TTC549 (cell line): ENCODE data around the gene KCNQ1OT1.
"Not testable (repeated sequence)": the region's sequence is repeated elsewhere in the genome, so short reads cannot be mapped to it uniquely, and the experiment has no call there.

Experiments
- FAIRE-seq: peaks from 2 replicates; lab custom pipeline; 2012; peaks lifted over from hg19 to GRCh38; lab: Jason Lieb, UNC

Gene KCNQ1OT1

DNA sequence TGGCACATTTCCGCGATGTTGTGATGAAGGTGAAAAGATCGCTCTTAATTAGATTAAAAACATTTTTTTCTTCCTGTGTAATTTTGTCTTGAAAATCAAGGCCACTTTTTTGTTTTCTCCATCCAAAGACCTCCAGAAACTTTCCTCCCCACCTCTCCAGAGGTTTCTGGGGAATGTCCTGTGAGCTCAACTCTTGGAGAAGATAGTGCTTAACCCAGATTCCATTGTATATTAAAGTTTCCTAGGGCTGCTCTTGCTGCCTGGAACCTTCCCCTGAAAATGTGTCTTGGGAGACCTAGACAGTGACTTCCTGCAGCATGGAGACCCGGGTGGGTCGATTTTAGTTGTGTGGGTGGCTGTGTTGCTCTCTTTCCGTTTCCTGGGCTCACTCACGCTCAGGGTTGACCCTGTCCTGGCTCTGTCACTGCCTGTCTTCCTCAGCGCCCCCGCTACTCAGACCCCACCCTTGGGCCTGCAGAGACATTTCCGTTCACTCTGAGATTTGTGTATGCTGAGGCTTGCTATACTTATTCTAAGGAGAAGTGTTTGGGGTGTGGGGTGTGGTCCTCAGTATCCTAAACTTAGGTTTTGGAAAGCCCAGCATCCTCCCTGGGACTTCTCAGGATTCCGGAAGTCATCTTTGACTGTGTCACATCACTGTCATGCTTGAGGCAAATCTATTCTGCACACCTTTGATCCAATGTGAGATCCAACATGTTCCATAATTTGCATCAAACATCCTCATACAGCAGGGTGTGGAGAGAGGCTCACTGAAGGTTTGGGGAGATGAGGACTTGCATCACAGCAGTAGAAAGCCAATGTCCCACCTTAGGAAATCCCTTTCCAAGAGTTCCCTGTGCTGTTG, 47.2 kb downstream of the KCNQ1OT1 start:
- FAIRE-seq: no peak

DNA sequence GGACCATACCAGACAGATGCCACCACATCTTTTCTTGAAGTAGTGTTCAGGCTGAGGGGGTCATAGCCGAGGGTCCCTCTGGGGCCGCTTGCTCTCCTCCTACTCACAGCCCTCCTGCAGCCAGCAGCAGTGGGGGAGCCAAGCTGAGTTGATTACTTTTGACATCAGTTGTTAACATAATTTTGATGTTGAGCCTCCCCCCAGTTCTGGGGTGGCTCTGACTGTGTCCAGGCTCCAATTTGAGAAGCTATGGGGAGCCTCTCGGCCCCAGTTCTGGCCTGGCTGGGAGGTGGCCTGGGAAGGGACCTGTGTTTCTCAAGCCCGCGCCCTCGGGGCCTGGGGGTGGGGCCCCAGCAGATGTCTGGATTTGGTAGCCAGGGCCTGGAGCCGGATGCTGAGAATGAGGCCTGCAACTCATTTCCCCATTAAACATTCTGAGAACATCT, 47.9 kb downstream of the KCNQ1OT1 start:
- no peak for FAIRE-seq

DNA sequence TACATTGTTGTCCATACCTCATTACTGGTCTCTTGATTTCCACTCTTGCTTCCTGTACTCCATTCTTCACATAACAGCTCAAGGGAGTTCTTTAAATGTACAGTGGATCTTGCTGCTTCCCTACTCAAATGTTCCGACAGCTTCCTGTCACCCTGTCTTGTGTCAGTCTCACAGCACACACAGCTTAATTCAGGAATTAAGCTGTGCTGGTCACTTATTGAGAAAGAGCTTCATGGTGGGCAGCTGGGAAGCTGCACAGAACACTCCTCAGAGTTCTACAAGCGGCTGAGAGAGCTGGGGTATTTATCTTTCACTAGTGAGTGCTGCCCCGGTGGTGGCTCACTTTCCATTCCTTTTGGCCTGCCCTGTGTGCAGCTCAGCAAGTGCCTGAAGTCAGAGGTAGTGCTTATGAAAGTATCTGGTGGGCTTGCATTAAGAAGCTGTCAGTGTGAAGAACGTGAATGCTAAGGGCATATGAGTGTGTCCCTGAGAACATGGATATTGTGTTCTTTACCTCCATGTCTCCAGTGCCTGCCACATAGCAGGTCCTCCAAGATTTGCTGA, 48.7 kb downstream of the KCNQ1OT1 start:
- no peak for FAIRE-seq

DNA sequence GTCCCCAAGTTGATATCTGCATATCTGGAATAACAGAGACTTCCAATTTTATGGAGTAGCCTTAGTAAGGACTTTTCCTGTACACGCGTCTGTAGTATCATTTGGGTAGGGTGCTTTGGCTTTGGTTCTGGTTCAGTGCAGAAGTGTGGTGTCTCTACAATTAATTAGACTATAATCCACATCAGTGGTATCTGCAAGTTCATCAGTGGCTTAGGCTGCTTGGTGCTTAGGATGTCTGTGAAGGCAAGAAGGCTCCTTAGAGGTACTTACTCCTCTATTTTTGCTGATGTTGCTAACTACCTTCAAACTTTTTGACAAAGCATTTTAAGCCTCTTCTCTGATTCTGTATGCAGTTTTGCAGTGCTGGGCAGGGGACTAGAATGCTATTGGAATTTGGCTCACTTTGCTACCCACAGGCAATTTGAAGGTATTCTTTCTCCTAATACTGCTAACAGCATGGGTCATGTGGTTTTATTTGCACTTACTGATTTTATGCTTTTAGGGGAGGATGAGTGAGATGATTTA, 49.4 kb downstream of the KCNQ1OT1 start:
- FAIRE-seq: no peak

DNA sequence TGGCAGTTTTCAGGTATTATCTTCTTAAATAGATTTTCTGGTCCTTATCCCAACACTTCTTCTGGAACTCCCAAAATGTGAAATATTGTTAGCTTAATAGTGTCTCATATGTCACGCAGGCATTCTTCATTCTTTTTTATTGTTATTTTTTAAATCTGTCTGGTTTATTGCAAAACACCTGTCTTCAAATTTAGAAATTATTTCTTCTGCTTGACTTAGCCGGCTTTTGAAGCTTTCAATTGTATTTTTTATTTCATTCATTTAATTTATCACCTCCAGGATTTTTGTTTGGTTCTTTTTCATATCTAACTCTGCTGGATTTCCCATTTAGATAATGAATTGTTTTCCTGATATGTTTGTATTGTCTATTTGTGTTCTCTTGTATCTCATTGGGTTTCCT, 49.9 kb downstream of the KCNQ1OT1 start:
- FAIRE-seq: no peak

DNA sequence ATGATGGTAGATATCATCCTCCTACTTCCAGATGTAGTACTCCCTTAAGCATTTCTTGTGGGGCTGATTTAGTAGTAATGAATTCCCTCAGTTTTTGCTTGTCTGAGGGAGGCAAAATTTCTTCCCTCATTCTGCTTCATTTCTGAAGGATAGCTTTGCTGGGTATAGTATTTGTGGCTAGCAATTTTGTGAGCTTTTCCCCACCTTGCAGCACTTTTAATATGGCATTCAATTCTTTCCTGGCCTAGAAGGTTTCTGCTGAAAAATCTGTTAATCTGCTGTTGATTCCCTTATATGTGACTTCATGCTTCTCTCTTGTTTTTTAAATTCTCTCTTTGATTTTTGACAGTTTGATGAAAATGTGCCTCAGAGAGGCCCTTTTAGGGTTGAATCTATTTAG, 50.4 kb downstream of the KCNQ1OT1 start:
- no peak for FAIRE-seq

DNA sequence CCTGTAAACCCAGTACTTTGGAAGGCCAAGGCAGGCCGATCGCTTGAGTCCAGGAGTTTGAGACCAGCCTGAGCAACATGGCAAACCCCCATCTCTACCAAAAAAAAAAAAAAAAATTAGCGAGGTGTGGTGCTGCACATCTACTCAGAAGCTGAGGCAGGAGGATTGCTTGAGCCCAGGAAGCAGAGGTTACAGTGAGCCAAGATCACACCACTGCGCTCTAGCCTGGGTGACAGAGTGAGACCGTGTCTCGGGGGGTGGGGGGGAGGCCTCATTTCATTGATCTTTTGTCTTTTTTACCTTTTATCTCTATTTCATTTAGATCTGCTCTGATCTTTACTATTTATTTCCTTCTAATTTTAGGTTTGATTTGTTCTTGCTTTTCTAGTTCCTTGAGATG, 51.8 kb downstream of the KCNQ1OT1 start:
- FAIRE-seq: no peak

DNA sequence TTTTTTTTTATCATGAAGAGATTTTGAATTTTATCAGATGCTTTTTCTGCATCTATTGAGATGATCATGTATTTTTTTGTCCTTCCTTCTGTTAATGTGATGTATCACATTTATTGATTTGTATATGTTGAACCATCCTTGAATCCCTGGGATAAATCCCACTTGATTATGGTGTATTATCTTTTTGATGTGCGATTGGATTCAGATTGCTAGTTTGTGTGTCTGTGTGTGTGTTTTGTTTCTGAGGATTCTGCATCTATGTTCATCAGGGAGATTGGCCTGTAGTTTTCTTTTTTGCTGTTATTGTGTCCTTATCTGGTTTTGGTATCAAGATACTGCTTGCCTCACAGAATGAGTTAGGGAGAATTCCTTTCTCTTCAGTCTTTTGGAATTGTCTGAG, 52.6 kb downstream of the KCNQ1OT1 start:
- no peak for FAIRE-seq

DNA sequence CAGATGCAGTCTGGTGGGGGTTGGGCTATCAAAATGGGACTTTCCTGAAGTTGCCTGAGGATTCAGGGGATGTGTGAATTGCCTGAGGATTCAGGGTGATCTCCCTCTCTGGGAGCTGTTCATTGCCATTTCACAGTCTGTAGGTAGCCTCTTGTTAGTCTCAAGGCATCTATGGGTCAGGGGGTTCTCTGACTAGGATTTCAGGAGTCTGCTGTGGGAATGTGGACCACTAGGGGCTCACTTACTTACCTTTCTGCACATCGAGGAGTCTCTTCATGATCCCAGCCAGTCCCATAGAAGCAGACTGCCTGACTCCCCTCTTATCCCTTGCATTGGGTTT, 54.0 kb downstream of the KCNQ1OT1 start:
- FAIRE-seq: no peak

DNA sequence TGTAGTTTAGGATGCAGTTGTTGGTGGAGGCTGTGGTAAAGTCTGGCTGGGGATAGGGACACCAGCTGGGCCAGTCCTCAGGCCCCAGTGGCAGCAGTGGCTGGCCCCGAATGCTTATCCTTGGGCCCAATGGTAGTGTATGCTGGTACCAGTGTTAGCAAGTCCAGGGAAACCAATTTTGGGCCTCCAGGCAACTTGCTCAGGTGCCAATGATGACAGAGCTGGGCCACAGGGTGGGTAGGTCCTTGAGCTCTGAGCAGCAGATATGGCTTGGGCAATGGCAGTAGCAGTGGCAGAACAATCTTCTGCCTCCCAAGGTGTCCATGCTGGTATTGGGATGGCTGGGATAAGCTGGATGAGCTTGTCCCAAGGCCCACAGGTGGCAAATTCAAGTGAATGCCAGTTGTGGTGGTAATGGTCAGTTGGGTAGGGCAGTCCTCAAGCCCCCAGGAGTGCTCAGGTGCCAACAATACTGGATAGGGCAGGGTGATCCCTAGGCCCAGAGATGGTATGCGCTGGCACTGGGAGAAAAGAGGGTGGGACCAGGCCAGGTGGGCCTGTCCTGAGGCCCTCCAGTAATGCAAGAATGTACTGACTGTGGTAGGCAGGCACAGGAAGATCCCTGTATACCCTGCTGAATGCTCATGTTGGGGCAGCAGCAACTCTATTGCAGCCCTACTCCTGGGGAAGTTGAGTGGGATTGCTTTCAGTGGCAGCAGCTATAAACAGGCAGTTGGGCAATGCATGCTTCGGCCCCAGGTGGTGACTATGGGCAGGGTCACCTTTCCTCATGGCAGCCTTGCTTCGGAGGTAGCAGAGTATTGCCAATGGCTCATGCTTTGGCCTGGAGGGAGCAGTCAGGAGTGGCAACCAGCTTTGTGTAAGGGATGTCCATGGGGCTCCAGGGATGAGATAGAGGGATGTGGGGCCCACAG, 54.7 kb downstream of the KCNQ1OT1 start:
- no peak for FAIRE-seq

DNA sequence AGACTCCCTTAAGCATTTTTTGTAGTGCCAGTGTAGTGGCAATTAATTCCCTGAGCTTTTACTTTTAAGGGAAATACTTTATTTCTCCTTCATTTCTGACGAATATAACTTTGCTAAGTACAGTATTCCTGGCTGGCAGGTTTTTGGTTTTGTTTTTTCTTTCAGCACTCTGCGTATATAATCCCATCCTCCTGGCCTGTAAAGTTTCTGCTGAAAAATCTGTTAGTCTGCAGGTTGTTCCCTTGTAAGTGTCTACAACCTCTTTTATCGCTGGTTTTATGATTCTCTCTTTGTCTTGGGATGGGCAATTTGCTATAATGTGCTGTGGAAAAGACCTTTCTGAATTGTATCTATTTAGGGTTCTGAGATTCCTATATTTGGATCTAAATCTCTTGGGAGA, 56.0 kb downstream of the KCNQ1OT1 start:
- FAIRE-seq: no peak

DNA sequence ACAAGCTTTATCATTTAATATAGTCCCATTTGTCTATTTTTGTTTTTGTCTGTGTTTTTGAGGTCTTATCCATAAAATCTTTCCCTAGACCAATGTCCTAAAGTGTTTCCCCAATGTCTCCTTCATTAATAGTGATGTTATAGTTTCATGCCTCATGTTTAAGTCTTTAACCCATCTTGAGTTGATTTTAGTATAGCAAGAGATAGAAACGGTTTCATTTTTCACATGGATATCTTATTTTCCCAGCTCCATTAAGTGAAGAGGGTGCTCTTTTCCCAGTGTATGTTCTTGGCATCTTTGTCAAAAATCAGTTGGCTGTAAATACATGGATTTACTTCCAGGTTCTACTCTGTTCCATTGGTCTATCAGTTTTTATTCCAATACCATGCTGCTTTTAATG, 58.2 kb downstream of the KCNQ1OT1 start:
- FAIRE-seq: no peak

DNA sequence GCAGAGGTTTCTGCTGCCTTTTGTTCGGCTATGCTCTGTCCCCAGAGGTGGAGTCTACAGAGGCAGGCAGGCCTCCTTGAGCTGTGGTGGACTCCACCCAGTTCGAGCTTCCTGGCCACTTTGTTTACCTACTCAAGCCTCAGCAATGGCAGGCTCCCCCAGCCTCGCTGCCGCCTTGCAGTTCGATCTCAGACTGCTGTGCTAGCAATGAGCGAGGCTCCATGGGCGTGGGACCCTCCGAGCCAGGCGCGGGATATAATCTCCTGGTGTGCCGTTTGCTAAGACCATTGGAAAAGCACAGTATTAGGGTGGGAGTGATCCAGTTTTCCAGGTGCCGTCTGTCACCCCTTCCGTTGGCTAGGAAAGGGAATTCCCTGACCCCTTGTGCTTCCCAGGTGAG, 60.0 kb downstream of the KCNQ1OT1 start:
- FAIRE-seq: not testable (repeated sequence)

DNA sequence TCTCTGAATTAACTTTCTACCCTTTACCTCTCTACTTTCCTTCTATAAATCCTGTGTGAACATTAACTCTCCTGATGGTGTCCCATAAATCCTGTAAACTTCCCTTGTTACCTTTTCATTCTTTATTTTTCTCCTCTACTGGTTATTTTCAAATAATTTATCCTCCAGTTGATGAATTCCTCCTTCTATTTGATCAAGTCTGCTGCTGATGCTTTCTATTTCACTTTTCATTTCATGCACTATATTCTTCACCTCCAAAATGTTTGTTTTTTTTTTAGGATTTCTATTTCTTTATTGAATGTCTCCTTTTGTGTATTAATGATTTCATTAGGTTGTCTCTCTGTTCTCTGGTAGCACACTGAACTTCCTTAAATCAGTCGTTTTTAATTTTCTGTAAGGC, 68.6 kb downstream of the KCNQ1OT1 start:
- no peak for FAIRE-seq

DNA sequence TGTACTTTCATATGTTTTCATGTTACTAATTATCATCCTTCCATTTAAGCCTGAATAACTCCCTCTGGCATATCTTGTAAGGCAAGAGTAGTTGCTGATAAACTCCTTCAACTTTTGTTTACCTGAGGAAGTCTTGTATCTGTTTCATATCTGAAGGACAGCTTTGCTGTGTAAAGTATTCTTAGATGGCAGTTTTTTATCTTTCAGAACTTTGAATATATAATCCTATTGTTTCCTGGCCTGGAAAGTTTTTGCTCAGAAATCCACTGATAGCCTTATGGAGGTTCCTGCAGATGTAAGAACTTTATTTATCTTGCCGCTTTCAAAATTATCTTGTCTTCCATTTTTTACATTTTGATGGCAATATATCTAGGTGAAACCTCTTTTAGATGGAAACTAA, 69.1 kb downstream of the KCNQ1OT1 start:
- no peak for FAIRE-seq

DNA sequence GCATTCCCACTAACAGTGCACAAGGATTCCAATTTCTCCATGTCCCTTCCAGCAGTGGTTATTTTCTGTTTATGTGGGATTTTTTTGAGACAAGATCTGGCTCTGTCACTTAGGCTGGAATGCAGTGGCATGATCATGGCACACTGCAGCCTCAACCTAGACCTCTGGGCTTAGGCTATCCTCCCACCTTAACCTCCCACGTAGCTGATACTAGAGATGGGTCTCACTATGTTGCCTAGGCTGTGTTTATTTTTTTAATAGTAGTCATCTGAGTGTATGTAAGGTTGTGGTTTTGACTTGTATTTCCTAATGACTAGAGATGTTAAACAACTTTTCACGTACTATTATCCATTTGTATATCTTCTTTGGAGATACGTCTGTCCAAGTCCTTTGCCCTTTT, 74.6 kb downstream of the KCNQ1OT1 start:
- FAIRE-seq: no peak

DNA sequence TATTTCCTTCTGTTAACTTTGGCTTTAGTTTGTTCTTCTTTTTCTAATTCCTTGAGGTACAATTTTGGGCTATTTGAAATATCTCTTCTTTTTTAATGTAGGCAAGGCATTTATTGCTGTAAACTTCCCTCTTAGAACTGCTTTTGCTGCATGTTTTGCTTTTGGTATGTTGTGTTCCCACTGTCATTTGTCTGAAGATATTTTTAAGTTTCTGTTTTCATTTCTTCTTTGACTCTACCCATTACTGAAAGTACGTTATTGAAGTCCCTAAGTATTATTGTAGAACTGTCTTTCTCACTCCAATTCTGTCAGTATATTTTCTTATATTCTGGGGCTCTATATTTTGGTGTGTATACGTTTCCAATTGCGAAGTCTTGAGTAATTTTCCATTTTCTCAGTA, 77.9 kb downstream of the KCNQ1OT1 start:
- no peak for FAIRE-seq

DNA sequence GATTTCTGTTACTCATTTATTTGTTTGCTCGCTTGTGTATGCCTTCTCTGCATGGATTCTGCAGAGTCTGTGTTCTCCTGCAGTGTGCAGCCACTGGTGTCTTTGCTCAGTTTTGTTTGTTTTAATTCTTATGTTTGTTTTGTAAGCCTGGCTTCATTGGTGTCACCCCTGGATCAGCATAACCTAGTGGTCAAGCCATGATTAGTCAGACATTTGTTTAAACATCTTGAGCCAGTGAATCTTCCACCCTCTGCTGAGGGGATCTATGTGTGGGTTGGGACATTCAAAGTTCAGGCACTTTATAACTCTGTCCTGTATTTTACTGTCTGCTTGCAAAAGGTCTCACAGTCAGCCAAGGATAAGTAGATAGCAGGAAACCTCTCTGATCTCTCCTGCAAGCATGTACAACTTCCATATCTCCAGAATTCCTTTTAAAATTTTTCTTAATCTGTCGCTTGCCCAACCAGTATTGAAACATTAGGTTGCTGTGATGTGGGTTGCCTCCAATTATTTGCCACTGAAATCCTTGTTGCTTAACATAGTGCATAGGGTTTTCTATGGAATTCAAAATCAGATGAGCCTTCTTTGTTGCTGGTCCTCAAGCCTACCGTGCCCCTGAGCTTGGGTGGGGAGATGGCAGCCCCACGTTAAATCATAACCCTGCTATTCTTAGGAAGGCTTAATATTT, 86.8 kb downstream of the KCNQ1OT1 start:
- no peak for FAIRE-seq

DNA sequence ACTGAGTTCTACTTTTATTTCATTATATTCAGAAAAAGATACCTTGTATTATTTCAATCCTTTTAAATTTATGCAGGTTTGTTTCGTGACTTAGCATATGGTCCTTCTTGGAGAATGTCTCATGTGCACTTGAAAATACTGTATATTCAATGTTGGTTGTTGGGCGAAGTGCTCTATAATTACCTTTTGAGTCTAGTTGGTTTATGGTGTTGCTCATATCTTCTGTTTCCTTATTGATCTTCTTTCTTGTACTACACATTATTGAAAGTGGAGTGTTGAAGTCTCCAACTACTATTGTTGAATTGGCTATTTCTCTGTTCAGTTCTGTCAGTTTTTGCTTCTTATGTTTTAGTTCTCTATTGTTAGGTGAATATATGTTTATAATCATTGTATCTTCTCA, 90.4 kb downstream of the KCNQ1OT1 start:
- FAIRE-seq: no peak

DNA sequence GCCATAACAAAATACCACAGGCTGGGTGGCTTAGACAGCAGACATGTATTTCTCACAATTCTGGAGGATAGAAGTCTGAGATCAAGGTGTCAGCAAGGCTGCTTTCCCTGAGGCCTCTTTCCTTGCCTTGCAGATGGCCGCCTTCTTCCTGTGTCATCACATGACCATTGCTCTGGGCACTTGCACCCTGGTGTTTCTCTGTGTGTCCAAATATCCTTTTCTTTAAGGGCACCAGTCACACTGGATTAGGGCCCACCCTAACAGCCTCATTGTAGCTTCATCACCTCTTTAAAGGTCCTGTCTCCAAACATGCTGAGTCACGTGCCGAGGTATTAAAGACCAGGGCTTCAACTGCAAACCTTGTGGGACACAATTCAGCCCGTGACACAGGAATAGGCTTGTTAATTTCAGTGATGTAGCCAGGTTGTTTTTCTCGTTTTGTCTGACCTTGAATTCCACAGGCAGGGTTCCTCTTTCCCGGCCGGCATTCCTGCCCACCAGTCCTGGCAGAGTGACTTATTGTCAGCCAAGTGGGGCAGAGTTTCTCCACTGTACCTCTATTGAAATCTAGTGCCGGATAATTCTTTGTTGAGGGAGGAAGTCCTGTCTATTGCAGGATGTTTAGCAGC, 100.1 kb downstream of the KCNQ1OT1 start:
- no peak for FAIRE-seq

DNA sequence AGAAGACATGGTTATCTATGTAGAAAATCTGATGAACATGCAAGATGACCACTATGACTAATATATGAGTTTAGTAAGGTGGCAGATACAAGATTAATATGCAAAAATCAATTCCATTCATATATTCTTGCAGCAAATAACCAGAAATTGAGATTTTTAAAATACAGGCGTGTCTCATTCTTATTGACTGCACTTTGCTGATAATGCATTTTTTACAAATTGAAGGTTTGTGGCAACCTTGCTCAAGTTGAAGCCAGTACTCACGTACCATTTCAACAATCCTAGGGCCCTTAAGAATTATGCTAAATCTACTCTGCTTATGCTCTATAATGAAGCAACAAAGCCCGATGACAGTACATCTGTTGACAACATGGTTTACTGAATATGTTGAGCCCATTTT, 104.6 kb downstream of the KCNQ1OT1 start:
- FAIRE-seq: no peak

DNA sequence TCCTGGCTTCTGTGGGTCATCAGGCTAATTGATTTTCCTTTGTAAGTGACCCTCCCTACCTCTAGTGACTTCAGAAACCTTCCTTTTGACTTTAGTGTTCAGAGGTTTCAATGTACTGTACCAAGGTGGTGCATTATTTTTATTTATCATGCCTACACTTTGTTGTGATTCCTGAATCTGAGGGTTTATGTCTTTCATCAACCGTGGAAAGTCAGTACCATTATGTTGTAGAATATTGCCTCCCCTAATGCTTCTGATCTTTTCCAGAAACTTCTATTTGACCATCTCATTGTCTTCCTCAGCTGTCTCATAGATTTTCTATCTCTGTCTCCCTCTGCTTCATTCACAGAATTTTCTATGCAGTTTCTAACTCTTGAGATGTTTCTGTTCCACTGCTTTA, 105.5 kb downstream of the KCNQ1OT1 start:
- FAIRE-seq: no peak
